Left cardiac atrium (tissue), 4 donors: ENCODE data around the gene PRDM16. TPM values are rescaled to one million over a fixed set of nuclear protein-coding genes. Genes with fewer than 3 reads are reported as not detected.

Experiments
- ATAC-seq, 2 donors: fragments of 200-7000 bp; cut with Tn5 transposase; one replicate each; pipeline ENCODE4 v1.9.1; 2020; ENCODE audit warnings: mild to moderate bottlenecking in 2 of 2, moderate library complexity in 2 of 2
- DNase-seq: peaks from one replicate; pipeline ENCODE4 v3.0.0-alpha.2; 2020
- intact Hi-C, 2 donors: fragments of 100-400 bp; cut with DNase I; formaldehyde crosslinking; loops; one replicate each; pipeline versions ENCODE4 v1.14.1 to v1.15.1; 2022 to 2023
- total RNA-seq, 2 donors: library from RNA; stranded (reverse); fragmentation: NEBNext Ultra II Directional; extraction: Animal tissue kit (Norgen Biotek cat#: 25700); gene quantifications; one replicate each; pipeline ENCODE4 v1.2.1, GENCODE V29; 2021
- donor health status: DM: no; HTN: yes; CAD: no.
- donor health status: DM: no; HTN: yes; CAD: no; lungs with severe emphysema.
- donor health status: DM: yes; HTN: yes; CAD: no.
- donor health status: Dilated cardiomyopathy.

Gene PRDM16
- total RNA-seq, 2 donors from 2014 or later = 0.99 to 1.2 TPM

- no peak for ATAC-seq
- DNase-seq = no peak
- intact Hi-C loops = no loop called here
Measured at GRCh38 chr1:3306583-3307291, 237.7 kb downstream of the PRDM16 start.

GRCh38 chr1:3307359-3307758 is 238.4 kb downstream of the PRDM16 start:
- no peak for ATAC-seq
- intact Hi-C loops = no loop called here
- DNase-seq = no peak

- intact Hi-C loops = no loop called here
- ATAC-seq (no peak), DNase-seq (no peak)
Measured at GRCh38 chr1:3308053-3308452, 239.1 kb downstream of the PRDM16 start.

GRCh38 chr1:3310718-3311400 is 241.9 kb downstream of the PRDM16 start:
- ATAC-seq = no peak
- no peak for DNase-seq
- intact Hi-C loops = no loop called here

GRCh38 chr1:3311711-3312110 is 242.7 kb downstream of the PRDM16 start:
- ATAC-seq (no peak), DNase-seq (no peak)
- intact Hi-C loops = no loop called here

- intact Hi-C loops = no loop called here
Measured at GRCh38 chr1:3312310-3312897, 243.4 kb downstream of the PRDM16 start.

GRCh38 chr1:3312898-3313575 is 244.0 kb downstream of the PRDM16 start:
- ATAC-seq = peak; percentile 92 to 96
- DNase-seq = peak; percentile 97
- intact Hi-C loops = no loop called here

More at GRCh38 chr1:3312310-3312897, 243.4 kb downstream of the PRDM16 start:
- ATAC-seq = peak in 1 of 2 donors; percentile 5
- no peak for DNase-seq

- peak; percentile 94 for DNase-seq
- peak; percentile 87 for ATAC-seq
- intact Hi-C loops = no loop called here
Measured at GRCh38 chr1:3313576-3313950, 244.6 kb downstream of the PRDM16 start.

GRCh38 chr1:3314491-3315381 is 245.7 kb downstream of the PRDM16 start:
- peak in 1 of 2 donors; percentile 2 for ATAC-seq
- intact Hi-C loops = no loop called here
- no peak for DNase-seq

GRCh38 chr1:3315399-3316339 is 246.7 kb downstream of the PRDM16 start:
- no peak for DNase-seq
- intact Hi-C loops = no loop called here

GRCh38 chr1:3316340-3316943 is 247.4 kb downstream of the PRDM16 start:
- DNase-seq (no peak), ATAC-seq (no peak)
- intact Hi-C loops = no loop called here

More at GRCh38 chr1:3315399-3316339, 246.7 kb downstream of the PRDM16 start:
- ATAC-seq = no peak

GRCh38 chr1:3317456-3317855 is 248.5 kb downstream of the PRDM16 start:
- no peak for ATAC-seq
- intact Hi-C loops = no loop called here
- no peak for DNase-seq

GRCh38 chr1:3318329-3318728 is 249.3 kb downstream of the PRDM16 start:
- no peak for DNase-seq
- intact Hi-C loops = no loop called here
- no peak for ATAC-seq

GRCh38 chr1:3319874-3320245 is 250.9 kb downstream of the PRDM16 start:
- ATAC-seq = peak in 1 of 2 donors; percentile 42
- DNase-seq = no peak
- intact Hi-C loops = no loop called here

GRCh38 chr1:3320246-3321152 is 251.5 kb downstream of the PRDM16 start:
- intact Hi-C loops = no loop called here
- ATAC-seq (no peak), DNase-seq (no peak)
